ENCODE results near the gene DPY19L2.
"Not testable (repeated sequence)": the region's sequence is repeated elsewhere in the genome, so short reads cannot be mapped to it uniquely, and the experiment has no call there.

The DPY19L2 gene

DNA sequence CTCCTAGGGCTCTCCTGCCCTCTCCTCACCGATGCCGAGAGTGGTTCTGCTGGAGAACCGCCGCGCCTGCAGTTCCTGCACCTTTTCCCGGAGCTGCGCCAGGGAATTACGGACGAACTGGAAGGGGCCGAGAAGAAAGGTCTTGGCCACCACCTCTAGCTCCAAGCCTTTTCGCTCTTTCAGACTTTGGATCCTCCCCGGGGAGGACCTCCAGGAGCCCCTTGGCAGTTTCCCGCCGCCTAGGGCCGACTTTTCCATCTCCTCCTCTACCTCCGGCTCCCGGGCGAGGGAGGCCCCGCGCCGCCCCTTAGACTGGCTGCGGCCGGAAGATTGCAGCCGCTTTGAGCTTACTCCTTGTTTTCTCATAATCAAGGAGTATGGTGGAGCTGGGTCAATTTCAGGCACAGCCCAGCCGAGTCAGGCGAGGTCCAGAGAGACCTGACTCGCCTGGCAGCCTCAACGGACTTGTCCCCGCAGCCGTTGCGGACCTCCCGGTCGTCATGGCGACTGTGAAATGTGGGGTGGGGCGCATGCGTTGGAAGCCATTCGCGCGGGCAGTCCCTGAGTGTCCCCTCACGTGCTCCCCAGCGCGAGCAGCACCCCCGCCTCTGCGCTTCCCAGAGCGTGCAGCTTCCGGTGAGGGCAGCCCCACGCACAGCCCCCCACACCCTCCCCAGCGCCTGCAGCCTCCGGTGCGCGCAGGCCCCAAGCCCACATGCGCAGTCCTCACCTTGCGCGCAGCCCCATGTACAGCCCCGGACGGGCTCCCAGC lies at the start of gene DPY19L2:
DPY19L2 (minus strand) TSS at position 466 of the 772 bp plus-strand sequence; CDS start at position 366, 100 bp downstream.
- peak in 54 of 56 donors; percentile 21 to 83 (median 62) for DNase-seq

DNA sequence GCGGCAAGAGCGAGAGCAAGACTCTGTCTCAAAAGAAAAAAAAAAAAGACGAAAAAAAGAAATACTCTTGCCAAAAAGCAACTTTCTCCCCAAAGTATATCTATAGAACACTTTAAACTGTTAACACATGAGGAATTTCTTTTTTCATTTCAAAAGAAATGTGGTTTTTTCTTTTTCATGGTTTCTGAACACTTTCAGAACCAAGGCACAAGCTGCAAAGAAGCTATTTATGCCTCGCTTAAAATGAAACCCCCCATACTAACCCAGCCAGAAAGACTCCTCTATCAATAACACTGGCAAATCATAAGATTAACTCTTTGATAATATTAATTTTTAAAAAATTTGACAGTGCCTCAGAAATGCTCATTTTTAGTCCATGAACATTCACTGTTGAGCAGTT lies 48.6 kb upstream of the DPY19L2 start:
- DNase-seq: not testable (repeated sequence)

- DNase-seq: not testable (repeated sequence)
These were observed 46.9 kb upstream of the DPY19L2 start for GRCh38 chr12:63715107-63715625.

DNA sequence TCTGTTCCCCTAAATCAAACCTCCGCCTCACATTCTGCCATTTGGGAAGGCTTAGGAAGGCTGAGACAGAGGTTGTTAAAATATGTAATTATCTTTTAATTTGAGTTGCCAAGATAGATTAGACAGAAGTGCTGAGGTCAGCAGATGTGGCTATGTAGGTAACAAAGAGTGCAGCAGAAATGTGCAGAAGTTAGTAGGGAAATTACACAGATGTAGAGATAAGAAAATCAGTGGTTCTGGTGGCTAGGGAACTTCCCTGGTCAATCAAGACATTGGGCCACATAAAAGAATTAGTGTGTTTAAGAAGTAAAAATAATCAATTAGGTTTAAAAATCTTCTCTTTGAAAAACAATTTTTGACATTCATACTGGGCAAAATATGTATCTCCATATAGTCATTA lies 46.1 kb upstream of the DPY19L2 start:
- not testable (repeated sequence) for DNase-seq

GRCh38 chr12:63713681-63714075 lies 45.4 kb upstream of the DPY19L2 start:
- DNase-seq: not testable (repeated sequence)

DNA sequence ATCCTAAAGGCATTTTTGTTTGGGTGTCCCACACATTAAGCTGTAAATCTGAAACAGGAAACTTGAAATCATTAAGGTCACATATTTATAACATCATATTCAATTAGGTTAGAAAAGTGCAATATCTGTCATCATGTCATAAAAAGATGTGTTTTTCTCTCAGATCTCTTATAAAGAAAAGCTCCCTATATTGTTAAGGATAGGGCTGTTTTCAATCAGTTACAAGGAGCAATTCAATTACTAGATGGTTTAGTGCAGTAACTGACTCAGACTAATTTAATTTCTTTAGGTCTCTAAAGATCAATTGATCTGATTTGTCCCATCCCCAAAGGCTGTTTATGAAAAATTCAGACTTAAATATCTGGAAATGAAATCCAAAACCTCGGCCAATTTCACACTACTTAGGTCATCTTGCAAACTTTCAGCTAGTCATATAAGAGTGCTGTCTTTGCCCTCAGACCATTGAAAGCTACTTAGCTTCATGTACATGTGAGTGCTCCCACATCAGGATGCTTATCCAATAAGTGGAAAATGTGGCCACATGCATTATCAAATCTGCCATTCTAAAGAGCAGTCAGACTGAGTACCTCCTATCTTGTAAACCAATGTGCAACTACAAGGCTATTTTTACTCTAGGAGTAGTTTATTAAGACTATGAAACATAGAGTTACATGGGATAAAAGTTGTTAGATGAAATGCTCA lies 44.8 kb upstream of the DPY19L2 start:
- not testable (repeated sequence) for DNase-seq

- DNase-seq: not testable (repeated sequence)
These were observed 44.2 kb upstream of the DPY19L2 start for GRCh38 chr12:63712376-63712974.

DNA sequence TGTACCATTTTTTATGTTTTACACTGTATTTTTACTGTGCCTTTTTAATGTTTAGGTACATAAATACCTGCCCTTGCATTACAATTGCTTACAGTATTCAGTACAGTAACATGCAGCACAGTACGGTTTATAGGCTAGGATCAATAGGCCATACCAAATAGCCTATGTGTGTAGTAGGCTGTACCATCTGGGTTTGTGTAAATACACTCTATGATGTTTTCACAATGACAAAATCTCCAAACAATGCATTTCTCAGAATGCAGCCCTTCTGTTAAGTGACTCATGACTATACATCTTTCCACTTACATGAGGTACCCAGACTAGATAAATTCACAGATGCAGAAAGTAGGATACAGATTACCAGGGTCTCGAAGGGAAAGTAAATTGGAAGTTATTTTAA lies 43.0 kb upstream of the DPY19L2 start:
- not testable (repeated sequence) for DNase-seq

DNA sequence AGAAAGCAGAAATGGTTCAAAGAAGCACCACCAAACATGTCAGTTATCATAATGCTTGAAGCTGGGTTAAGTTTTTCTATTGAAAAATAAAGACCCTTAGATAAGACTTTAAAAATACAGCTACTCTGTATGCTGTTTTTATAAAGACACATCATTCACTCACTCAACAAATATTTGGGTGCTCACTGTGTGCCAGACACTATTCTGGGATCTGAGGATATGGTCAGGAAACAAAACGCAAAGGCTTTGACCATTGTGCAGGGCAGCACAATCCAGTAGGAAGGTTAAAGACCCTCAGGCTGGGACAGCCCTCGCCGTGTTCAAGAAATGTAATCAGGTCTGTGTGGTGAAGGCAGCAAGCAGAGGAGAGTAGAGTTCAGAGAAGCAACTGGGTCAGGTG lies 38.0 kb upstream of the DPY19L2 start:
- DNase-seq: no peak

DNA sequence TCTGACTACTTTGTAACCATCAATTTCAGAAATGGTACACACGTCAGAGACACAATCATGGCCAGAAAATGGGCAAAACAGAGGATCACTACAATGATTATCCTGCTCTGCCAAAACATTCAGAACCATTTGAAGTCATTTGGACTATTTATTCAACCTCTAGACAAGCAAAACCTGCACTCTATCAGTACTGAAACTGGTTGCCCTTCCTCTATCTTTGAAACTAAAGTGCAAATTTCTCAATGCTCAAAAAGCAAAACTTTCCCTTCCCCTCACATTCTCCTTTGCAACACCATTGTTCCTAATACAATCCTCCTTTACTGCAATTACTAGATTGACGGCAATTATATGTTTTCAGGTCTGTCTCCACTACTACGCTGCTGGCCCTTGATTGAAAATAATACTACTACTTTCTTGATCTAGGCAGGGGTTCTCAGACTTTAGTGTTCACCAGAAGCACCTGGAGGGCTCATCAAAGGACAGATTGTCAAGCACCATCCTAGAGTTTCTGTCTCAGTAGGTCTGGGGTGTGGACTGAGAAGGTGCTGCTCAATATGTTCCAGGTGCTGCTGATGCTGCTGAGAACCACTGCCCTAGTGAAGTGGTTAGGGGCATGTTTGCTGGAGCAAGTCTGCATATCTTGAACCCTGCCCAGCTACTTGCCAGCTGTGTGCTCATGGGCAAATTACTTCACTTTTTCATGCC lies 31.5 kb upstream of the DPY19L2 start:
- DNase-seq: not testable (repeated sequence)

- not testable (repeated sequence) for DNase-seq
These were observed 30.7 kb upstream of the DPY19L2 start for GRCh38 chr12:63699011-63699410.

GRCh38 chr12:63690837-63691236 lies 22.5 kb upstream of the DPY19L2 start:
- not testable (repeated sequence) for DNase-seq

DNA sequence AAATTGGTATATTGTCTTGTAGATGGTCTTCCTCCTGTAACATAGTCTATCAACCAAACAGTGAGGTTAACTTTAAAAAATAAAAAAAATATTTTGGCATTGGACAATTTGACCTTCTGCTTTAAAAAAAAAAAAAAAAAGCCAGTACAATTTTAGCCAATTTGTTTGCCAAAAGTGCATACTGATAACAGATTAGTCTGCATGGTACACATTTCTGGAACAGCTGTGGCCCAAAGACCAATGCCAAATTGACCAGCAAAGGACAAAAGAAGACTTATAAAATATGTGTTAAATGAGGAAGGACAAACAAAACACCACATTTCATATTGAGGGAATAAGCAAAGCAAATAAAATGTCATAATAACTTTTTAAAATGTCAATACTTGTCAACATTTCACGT lies 20.8 kb upstream of the DPY19L2 start:
- not testable (repeated sequence) for DNase-seq

DNA sequence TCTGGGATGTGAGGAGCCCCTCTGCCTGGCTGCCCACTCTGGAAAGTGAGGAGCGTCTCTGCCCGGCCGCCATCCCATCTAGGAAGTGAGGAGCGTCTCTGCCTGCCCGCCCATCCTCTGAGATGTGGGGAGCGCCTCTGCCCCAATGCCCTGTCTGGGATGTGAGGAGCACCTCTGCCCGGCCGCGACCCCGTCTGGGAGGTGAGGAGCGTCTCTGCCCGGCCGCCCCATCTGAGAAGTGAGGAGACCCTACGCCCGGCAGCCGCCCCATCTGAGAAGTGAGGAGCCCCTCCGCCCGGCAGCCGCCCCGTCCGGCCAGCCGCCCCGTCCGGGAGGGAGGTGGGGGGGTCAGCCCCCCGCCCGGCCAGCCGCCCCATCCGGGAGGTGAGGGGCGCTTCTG lies 18.3 kb upstream of the DPY19L2 start:
- DNase-seq: not testable (repeated sequence)

GRCh38 chr12:63685789-63686188 lies 17.5 kb upstream of the DPY19L2 start:
- DNase-seq: not testable (repeated sequence)

- DNase-seq: not testable (repeated sequence)
These were observed 14.3 kb upstream of the DPY19L2 start for GRCh38 chr12:63682617-63683016.

DNA sequence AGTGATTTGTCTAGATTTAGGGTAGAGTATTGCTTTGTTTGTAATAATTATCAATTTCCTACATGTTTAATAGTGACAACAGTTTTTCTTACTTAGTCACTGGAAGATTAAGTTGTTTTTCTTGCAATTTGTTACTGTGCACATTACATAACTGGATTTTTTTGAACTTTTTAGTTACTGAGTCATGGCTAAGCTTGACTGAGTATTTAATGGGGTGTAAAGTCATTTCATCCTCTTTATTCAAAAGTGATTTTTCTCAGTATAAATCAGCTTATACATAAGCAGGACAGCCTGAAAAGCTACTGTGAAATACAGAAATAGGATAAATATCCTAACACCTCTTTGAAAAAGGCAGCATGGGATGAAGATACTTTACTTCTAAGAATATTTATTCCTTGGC lies 12.5 kb upstream of the DPY19L2 start:
- not testable (repeated sequence) for DNase-seq

DNA sequence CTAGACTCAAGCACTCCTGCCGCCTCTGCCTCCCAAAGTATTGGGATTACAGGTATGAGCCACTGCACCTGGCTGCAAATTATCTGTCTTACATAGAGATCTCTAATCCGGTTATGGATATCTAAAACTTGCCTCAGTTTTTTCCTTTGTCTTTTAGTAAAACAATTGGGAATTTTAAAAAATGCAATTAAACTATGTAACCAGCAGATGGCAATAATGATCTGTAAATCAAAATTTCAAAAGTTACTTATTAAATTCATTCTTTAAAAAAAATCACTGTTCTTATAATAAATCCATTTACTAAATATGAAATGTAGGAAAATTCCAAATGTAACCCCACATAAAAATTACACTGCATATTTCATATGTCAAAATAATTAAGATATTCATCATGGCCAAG lies 4.3 kb upstream of the DPY19L2 start:
- DNase-seq: not testable (repeated sequence)

DNA sequence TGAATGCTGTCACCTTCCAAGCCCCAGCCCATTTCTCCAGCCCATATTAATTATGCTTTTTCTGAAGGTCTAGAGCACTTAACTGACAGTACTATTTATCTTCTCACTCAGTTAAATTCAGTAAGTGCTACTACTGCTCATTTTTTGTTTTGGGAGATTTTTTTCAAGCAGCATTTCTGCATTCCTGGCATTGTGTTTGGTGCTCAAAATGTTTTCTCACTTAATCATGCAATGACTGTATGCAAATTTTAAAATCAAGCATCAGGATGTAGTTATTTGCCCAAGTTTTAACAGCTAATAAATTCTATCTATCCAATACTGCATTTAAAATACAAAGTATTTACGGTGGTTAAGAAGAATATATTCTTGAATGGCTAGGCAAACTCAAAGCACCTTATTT lies 1.6 kb upstream of the DPY19L2 start:
- not testable (repeated sequence) for DNase-seq

DNA sequence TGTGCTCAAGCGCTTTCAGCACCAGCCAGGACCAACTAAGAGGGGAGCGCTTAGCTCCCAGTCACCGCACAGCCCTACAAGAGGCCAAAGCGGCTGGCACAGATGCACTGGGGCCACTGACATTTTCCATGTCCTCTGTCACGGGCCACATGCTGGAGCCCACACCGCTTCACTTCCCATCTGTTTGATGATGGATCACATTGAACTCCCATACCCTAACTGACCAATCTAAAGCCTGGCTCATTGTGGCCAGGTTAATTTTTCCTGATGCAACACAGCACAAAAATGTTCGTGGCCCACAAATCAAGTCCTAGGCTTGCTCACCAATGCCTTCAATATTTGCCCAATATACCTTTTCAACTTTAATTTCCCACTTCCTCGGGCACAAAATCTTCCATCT lies 1.1 kb upstream of the DPY19L2 start:
- not testable (repeated sequence) for DNase-seq

DNA sequence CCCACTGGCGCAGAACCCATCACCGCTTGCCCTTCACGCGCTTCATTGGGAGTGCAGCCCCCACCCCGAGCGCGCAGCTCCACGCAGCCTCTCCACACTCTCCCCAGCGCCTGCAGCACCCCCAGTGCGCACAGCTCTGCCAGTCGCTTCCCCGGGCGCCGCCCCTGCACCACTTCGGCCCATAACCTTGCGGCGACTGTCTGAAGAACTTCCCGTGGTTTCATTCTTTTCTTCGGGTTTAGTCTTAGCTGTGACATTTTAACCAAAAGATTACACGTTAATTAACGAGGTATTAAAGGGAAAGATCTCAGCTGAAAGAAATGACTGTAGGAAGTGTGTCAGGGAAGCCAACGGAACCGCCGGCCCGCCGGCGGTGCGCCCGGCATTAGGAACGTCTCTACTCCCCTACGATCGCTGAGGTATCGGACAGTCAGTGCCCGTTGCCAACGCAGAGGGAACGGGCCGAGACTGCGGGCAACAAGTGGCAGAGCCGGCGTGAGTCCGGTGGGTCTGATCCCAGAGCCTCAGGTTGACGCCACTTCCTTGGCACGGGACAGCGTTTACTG lies 590 bp upstream of the DPY19L2 start:
- DNase-seq: peak in 22 of 56 donors; percentile 1 to 75 (median 28)
